Measurements from ENCODE around the gene DPEP3. TPM values are rescaled to one million over a fixed set of nuclear protein-coding genes. Genes with fewer than 3 reads are reported as not detected.

Gene DPEP3
- polyA plus RNA-seq, 1 donor from 2014 or later = not detected

- Histone ChIP-seq H3K27me3 (ENCODE audit: insufficient read depth, low read depth, low read length) (no peaks in the 10 kb centered on the region), H3K4me2 (ENCODE audit: low read length) (no peak overlapping the region), H2AFZ (ENCODE audit: low read depth, low read length) (no peak overlapping the region), H3K9me2 (ENCODE audit: insufficient read depth, low read length) (no peaks in the 10 kb centered on the region), H4K20me1 (ENCODE audit: insufficient read depth) (no peaks in the 10 kb centered on the region), H3K9ac (ENCODE audit: low read length) (no peak overlapping the region), H3K79me2 (replicated peaks; ENCODE audit: insufficient read depth, low read length) (no peaks in the 10 kb centered on the region), H3F3A (ENCODE audit: insufficient read depth, low read length, poor library complexity, severe bottlenecking) (no peaks in the 10 kb centered on the region), H3K36me3 (ENCODE audit: insufficient read depth, low read length) (no peaks in the 10 kb centered on the region), H3K4me3 (ENCODE audit: low read length) (no peak overlapping the region), H3K9me3 (ENCODE audit: low read length) (no peaks in the 10 kb centered on the region), H3K27ac (ENCODE audit: low read length) (no peak overlapping the region)
- TF ChIP-seq EZH2 (IDR thresholded peaks at IDR 0.05; ENCODE audit: borderline replicate concordance, insufficient read depth, low read length, poor library complexity, severe bottlenecking) = no peak
- no peak for TF ChIP-seq EP300 (conservative IDR thresholded peaks at IDR 0.05; ENCODE audit: poor library complexity, severe bottlenecking)
- TF ChIP-seq SMC3 (conservative IDR thresholded peaks at IDR 0.05; ENCODE audit: poor library complexity) = no peak
- no peak for TF ChIP-seq TAF1 (IDR thresholded peaks at IDR 0.05; ENCODE audit: low read depth)
- TF ChIP-seq RAD21 (conservative IDR thresholded peaks at IDR 0.05) = no peak
- TF ChIP-seq POLR2AphosphoS5 (IDR thresholded peaks at IDR 0.05) = no peak
- TF ChIP-seq, protein P1, sequence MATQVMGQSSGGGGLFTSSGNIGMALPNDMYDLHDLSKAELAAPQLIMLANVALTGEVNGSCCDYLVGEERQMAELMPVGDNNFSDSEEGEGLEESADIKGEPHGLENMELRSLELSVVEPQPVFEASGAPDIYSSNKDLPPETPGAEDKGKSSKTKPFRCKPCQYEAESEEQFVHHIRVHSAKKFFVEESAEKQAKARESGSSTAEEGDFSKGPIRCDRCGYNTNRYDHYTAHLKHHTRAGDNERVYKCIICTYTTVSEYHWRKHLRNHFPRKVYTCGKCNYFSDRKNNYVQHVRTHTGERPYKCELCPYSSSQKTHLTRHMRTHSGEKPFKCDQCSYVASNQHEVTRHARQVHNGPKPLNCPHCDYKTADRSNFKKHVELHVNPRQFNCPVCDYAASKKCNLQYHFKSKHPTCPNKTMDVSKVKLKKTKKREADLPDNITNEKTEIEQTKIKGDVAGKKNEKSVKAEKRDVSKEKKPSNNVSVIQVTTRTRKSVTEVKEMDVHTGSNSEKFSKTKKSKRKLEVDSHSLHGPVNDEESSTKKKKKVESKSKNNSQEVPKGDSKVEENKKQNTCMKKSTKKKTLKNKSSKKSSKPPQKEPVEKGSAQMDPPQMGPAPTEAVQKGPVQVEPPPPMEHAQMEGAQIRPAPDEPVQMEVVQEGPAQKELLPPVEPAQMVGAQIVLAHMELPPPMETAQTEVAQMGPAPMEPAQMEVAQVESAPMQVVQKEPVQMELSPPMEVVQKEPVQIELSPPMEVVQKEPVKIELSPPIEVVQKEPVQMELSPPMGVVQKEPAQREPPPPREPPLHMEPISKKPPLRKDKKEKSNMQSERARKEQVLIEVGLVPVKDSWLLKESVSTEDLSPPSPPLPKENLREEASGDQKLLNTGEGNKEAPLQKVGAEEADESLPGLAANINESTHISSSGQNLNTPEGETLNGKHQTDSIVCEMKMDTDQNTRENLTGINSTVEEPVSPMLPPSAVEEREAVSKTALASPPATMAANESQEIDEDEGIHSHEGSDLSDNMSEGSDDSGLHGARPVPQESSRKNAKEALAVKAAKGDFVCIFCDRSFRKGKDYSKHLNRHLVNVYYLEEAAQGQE (IDR thresholded peaks at IDR 0.05; ENCODE audit: borderline replicate concordance) = no peak
- no peak for TF ChIP-seq MXI1 (conservative IDR thresholded peaks at IDR 0.05; ENCODE audit: poor library complexity, severe bottlenecking)
- TF ChIP-seq, protein P2, sequence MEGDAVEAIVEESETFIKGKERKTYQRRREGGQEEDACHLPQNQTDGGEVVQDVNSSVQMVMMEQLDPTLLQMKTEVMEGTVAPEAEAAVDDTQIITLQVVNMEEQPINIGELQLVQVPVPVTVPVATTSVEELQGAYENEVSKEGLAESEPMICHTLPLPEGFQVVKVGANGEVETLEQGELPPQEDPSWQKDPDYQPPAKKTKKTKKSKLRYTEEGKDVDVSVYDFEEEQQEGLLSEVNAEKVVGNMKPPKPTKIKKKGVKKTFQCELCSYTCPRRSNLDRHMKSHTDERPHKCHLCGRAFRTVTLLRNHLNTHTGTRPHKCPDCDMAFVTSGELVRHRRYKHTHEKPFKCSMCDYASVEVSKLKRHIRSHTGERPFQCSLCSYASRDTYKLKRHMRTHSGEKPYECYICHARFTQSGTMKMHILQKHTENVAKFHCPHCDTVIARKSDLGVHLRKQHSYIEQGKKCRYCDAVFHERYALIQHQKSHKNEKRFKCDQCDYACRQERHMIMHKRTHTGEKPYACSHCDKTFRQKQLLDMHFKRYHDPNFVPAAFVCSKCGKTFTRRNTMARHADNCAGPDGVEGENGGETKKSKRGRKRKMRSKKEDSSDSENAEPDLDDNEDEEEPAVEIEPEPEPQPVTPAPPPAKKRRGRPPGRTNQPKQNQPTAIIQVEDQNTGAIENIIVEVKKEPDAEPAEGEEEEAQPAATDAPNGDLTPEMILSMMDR (IDR thresholded peaks at IDR 0.05; ENCODE audit: poor library complexity, severe bottlenecking) = no peak
Observed at GRCh38 chr16:67989322-67990017, 9.2 kb upstream of the DPEP3 start.

GRCh38 chr16:67988675-67989074 is 8.4 kb upstream of the DPEP3 start:
- no peak overlapping the region for H3K4me2 ChIP-seq (ENCODE audit: low read length)
- H2AFZ ChIP-seq (ENCODE audit: low read depth, low read length) = no peak overlapping the region
- no peaks in the 10 kb centered on the region for H3K9me3 ChIP-seq (ENCODE audit: low read length)
- no peaks in the 10 kb centered on the region for H3K27me3 ChIP-seq (ENCODE audit: insufficient read depth, low read depth, low read length)
- no peaks in the 10 kb centered on the region for H3K79me2 ChIP-seq (replicated peaks; ENCODE audit: insufficient read depth, low read length)
- no peak overlapping the region for H3K27ac ChIP-seq (ENCODE audit: low read length)
- H3K4me3 ChIP-seq (ENCODE audit: low read length) = no peak overlapping the region
- no peak for TF ChIP-seq MXI1 (conservative IDR thresholded peaks at IDR 0.05; ENCODE audit: poor library complexity, severe bottlenecking)
- TF ChIP-seq, protein P2 (IDR thresholded peaks at IDR 0.05; ENCODE audit: poor library complexity, severe bottlenecking) = no peak
- TF ChIP-seq, protein P1 (IDR thresholded peaks at IDR 0.05; ENCODE audit: borderline replicate concordance) = no peak
- H3K36me3 ChIP-seq (ENCODE audit: insufficient read depth, low read length) = no peaks in the 10 kb centered on the region
- H3K9me2 ChIP-seq (ENCODE audit: insufficient read depth, low read length) = no peaks in the 10 kb centered on the region
- no peaks in the 10 kb centered on the region for H4K20me1 ChIP-seq (ENCODE audit: insufficient read depth)
- no peaks in the 10 kb centered on the region for H3F3A ChIP-seq (ENCODE audit: insufficient read depth, low read length, poor library complexity, severe bottlenecking)
- H3K9ac ChIP-seq (ENCODE audit: low read length) = no peak overlapping the region

All from neural cell (in vitro differentiated cells).